Transverse colon (tissue), 4 donors: ENCODE data around the gene BRIP1. TPM values are rescaled to one million over a fixed set of nuclear protein-coding genes. Genes with fewer than 3 reads are reported as not detected.

Experiments
- DNase-seq: peaks from one replicate; pipeline ENCODE4 v3.0.0-alpha.2; 2019
- H3K27ac ChIP-seq, 4 donors: fragments of 200-600 bp; sonication (generic); 2 replicates each; pipeline ENCODE4 v1.5.1; 2016 to 2018; ENCODE audit warnings: inconsistent platforms in 4 of 4
- H3K27me3 ChIP-seq: fragments of 200-600 bp; sonication (generic); 2 replicates; pipeline ENCODE4 v1.5.1; 2017; ENCODE audit warnings: inconsistent platforms
- H3K36me3 ChIP-seq, 4 donors: fragments of 200-600 bp; sonication (generic); 2 replicates each; pipeline ENCODE4 v1.5.1; 2017 to 2019; ENCODE audit warnings: inconsistent platforms in 4 of 4
- H3K4me1 ChIP-seq, 4 donors: fragments of 200-600 bp; sonication (generic); 2 replicates each; pipeline ENCODE4 v1.5.1; 2017 to 2020; ENCODE audit warnings: inconsistent platforms in 4 of 4
- H3K4me3 ChIP-seq, 4 donors: fragments of 200-600 bp; sonication (generic); 1 replicate in 1 of 4; 2 replicates in 3 of 4; pipeline versions ENCODE4 v1.5.1 to v1.6.1; 2017 to 2019; ENCODE audit warnings: inconsistent platforms in 4 of 4
- H3K9me3 ChIP-seq, 2 donors: fragments of 200-600 bp; sonication (generic); 2 replicates each; pipeline ENCODE4 v1.5.1; 2017 to 2019; ENCODE audit warnings: inconsistent platforms in 2 of 2
- EP300 ChIP-seq: sonication (generic); formaldehyde crosslinking; IDR thresholded peaks from one replicate; pipeline ENCODE4 v1.6.1; 2017; ENCODE audit warnings: antibody characterized with exemption, low read depth
- POLR2A ChIP-seq: fragments of 450-650 bp; IDR thresholded peaks from one replicate; pipeline ENCODE4 v1.6.1; 2016; ENCODE audit warnings: antibody characterized with exemption, mild to moderate bottlenecking, moderate library complexity
- POLR2AphosphoS5 ChIP-seq, 3 donors: sonication (generic); formaldehyde crosslinking; IDR thresholded peaks; one replicate each; pipeline ENCODE4 v1.6.1; 2016; ENCODE audit warnings: antibody characterized with exemption in 3 of 3
- WGBS, 2 donors: methylation state at CpG; one replicate each; pipeline ENCODE4 v1.1.5; 2018; ENCODE audit warnings: low coverage in 1 of 2; 5-methylcytosine and 5-hydroxymethylcytosine counted together
- in situ Hi-C, 4 donors: fragments of 200-750 bp; cut with MboI; loops; one replicate each; pipeline versions ENCODE4 v1.15.0 to v1.15.1; 2017; ENCODE audit warnings: low sequenced_read_pairs in 3 of 4, low pct_ligation_motif_present in 1 of 4, low pct_unique_long_range_greater_than_20kb in 1 of 4
- intact Hi-C: fragments of 100-400 bp; cut with DNase I; formaldehyde crosslinking; loops from one replicate; pipeline ENCODE4 v1.15.1; 2023; ENCODE audit warnings: low total_unique reads
- total RNA-seq, 4 donors: library from RNA; depleted of rRNA; stranded (reverse); fragments of >200 nt; gene quantifications; one replicate each; pipeline ENCODE4 v1.1.0, GENCODE V29; 2016
- TF ChIP-seq, protein P1 (sequence below), 5 experiments: fragments of 200-600 bp in 3 of 5; fragments of 450-650 bp in 2 of 5; sonication (generic) in 3 of 5; IDR thresholded peaks; 1 replicate in 2 of 5; 2 replicates in 3 of 5; pipeline ENCODE4 v1.5.1; 2016 to 2017; ENCODE audit warnings: antibody characterized with exemption in 5 of 5, inconsistent platforms in 3 of 5, mild to moderate bottlenecking in 2 of 5, moderate library complexity in 1 of 5

The BRIP1 gene
- total RNA-seq, 4 donors from 2014 or later, result 0.80 to 1.9 (median 1.2) TPM

DNA sequence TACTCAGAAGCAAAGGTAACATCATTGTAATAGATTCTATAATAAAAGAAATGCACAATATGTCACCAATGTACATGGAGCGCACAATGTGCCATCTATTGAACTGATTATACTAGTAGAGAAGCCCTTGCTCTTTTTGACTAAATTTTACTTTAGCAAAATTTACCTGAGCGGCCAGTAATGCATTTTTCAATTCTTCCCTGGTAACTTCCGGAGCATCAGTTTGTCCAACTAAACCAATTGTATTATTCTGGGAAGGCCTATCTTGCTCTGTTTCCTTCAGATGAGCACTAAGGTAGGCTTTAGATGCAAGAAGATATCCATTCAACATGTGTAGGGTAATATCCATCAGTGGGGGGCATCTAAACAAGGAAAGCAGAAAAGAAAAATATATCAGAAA, 8.8 kb upstream of the BRIP1 start:
- Histone ChIP-seq H3K36me3 (peaks cover 0 to 53% (median 9%) of the 10 kb centered on the region in 4 donors), H3K4me1 (no peaks in the 10 kb centered on the region), H3K4me3 (no peak overlapping the region), H3K27ac (no peak overlapping the region), H3K9me3 (no peaks in the 10 kb centered on the region), H3K27me3 (no peaks in the 10 kb centered on the region)
- in situ Hi-C loops, result no loop called here
- 97 to 100% methylated on average over 3 of the region's 3 CpGs for WGBS, 2 donors
- TF ChIP-seq EP300, result no peak
- TF ChIP-seq, protein P1, sequence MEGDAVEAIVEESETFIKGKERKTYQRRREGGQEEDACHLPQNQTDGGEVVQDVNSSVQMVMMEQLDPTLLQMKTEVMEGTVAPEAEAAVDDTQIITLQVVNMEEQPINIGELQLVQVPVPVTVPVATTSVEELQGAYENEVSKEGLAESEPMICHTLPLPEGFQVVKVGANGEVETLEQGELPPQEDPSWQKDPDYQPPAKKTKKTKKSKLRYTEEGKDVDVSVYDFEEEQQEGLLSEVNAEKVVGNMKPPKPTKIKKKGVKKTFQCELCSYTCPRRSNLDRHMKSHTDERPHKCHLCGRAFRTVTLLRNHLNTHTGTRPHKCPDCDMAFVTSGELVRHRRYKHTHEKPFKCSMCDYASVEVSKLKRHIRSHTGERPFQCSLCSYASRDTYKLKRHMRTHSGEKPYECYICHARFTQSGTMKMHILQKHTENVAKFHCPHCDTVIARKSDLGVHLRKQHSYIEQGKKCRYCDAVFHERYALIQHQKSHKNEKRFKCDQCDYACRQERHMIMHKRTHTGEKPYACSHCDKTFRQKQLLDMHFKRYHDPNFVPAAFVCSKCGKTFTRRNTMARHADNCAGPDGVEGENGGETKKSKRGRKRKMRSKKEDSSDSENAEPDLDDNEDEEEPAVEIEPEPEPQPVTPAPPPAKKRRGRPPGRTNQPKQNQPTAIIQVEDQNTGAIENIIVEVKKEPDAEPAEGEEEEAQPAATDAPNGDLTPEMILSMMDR (IDR thresholded peaks at IDR 0.05), result no peak
- no peak for TF ChIP-seq POLR2A
- TF ChIP-seq POLR2AphosphoS5 (IDR thresholded peaks at IDR 0.05), result no peak
- intact Hi-C loops, result no loop called here
- DNase-seq, result no peak

DNA sequence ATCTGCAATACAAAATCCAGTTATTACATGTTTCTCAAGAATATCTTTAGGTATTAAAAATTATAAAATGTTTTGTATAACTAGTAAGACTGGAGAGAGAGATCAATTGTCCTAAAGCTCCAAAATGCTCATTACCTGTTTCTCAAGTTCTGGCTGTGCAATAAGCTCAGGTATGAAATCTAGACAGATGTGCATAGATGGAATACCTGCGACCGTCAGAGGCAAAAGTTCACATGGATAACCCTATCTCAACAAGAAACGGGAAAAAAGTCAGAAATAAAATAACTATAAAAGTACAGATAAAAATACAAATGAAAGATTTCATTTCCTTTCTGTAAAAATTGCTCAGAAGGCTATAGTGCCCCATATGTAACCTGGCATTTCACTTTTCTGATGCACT, 5.8 kb upstream of the BRIP1 start:
- no peaks in the 10 kb centered on the region for H3K9me3 ChIP-seq
- 92 to 95% methylated on average over 3 of the region's 3 CpGs for WGBS, 2 donors
- no peaks in the 10 kb centered on the region for H3K27me3 ChIP-seq
- H3K4me3 ChIP-seq, result no peak overlapping the region
- no peak for TF ChIP-seq POLR2AphosphoS5 (IDR thresholded peaks at IDR 0.05)
- TF ChIP-seq EP300, result no peak
- no peak for TF ChIP-seq POLR2A
- TF ChIP-seq, protein P1 (IDR thresholded peaks at IDR 0.05), result no peak
- peaks cover 0 to 5% (median 1%) of the 10 kb centered on the region in 4 donors for H3K4me1 ChIP-seq
- in situ Hi-C loops (loop anchor here in 1 of 4 donors (10.0 kb wide), 1 partner anchor 196 kb away; the partner anchor contains the start of gene MED13), intact Hi-C loops (no loop called here)
- no peak overlapping the region for H3K27ac ChIP-seq
- peaks cover 0 to 42% (median 6%) of the 10 kb centered on the region in 4 donors for H3K36me3 ChIP-seq
- no peak for DNase-seq

DNA sequence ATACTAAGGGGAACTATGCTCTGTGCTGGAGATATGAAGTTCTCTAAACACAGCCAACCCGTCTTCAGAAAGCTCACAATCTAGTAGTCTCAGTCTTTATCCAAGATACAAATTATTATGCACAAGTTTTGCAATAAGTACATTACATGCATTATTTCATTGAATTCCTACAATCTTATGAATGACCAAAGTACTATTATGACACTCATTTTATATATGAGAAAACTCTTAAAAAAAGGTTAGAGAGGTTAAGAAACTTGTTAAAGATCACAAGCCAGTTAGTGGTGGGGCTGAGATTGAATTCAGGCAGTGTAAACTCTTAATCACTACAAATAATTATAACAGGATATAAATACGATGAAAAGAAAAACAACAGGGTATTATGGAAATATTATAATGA, 4.7 kb upstream of the BRIP1 start:
- WGBS, 2 donors, result 89 to 94% methylated on average over 2 of the region's 2 CpGs
- intact Hi-C loops, result no loop called here
- TF ChIP-seq POLR2AphosphoS5 (IDR thresholded peaks at IDR 0.05) (no peak), POLR2A (no peak), EP300 (no peak)
- TF ChIP-seq, protein P1 (IDR thresholded peaks at IDR 0.05), result no peak

DNA sequence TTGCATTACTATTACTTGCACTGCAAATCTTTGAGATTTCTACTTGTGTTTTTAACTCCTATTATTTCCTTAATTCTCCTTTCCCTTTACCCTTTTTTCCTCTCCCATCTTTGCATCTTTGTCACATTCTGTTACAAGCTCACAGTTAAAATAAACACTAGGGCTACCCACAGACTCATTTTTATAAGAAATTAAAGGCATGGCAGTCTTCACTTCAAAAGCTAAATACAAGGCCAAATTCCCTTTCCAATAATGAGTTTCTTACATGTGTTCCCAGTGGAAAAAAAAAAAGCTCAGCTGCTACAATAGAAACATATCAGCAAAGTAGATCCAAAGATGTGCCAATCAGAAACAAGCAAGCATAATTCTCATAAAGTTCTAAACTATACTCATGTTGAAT, 3.7 kb upstream of the BRIP1 start:
- TF ChIP-seq EP300 (no peak), POLR2A (no peak), POLR2AphosphoS5 (IDR thresholded peaks at IDR 0.05) (no peak)
- TF ChIP-seq, protein P1 (IDR thresholded peaks at IDR 0.05), result no peak
- intact Hi-C loops, result no loop called here
- no peak for DNase-seq
- peaks cover 0 to 41% (median 6%) of the 10 kb centered on the region in 4 donors for H3K36me3 ChIP-seq
- no peaks in the 10 kb centered on the region for H3K9me3 ChIP-seq
- in situ Hi-C loops, result loop anchor here in 1 of 4 donors (10.0 kb wide), 1 partner anchor 198 kb away; the partner anchor contains the start of gene MED13
- no peak overlapping the region for H3K27ac ChIP-seq
- H3K4me1 ChIP-seq, result peaks cover 0 to 17% (median 12%) of the 10 kb centered on the region in 4 donors
- no peaks in the 10 kb centered on the region for H3K27me3 ChIP-seq
- H3K4me3 ChIP-seq, result no peak overlapping the region

More for the DNA sequence above, 4.7 kb upstream of the BRIP1 start:
- Histone ChIP-seq H3K36me3 (peaks cover 0 to 41% (median 6%) of the 10 kb centered on the region in 4 donors), H3K4me1 (peaks cover 0 to 8% (median 3%) of the 10 kb centered on the region in 4 donors), H3K27ac (no peak overlapping the region), H3K27me3 (no peaks in the 10 kb centered on the region), H3K9me3 (no peaks in the 10 kb centered on the region), H3K4me3 (no peak overlapping the region)
- DNase-seq, result no peak
- in situ Hi-C loops, result loop anchor here in 1 of 4 donors (10.0 kb wide), 1 partner anchor 197 kb away; the partner anchor contains the start of gene MED13
